CD4-positive, alpha-beta T cell (primary cell): ENCODE data around the gene HTR2C. TPM values are rescaled to one million over a fixed set of nuclear protein-coding genes. Genes with fewer than 3 reads are reported as not detected.

Experiments
- ATAC-seq: fragments of 200-7000 bp; cut with Tn5 transposase; one replicate; pipeline ENCODE4 v1.10.0; 2022; ENCODE audit warnings: mild to moderate bottlenecking; ENCODE audit not compliant: poor library complexity
- CTCF ChIA-PET: fragments of 350-600 bp; sonication (Branson Sonifier 250); formaldehyde crosslinking; loops from one replicate; lab custom pipeline; 2021; ENCODE audit warnings: antibody characterized with exemption, inconsistent platforms; lab: Charles Lee
- POLR2A ChIA-PET: fragments of 350-600 bp; sonication (Branson Sonifier 250); formaldehyde crosslinking; loops from one replicate; lab custom pipeline; 2021; ENCODE audit warnings: antibody characterized with exemption, inconsistent platforms; lab: Charles Lee
- DNase-seq, 14 experiments: peaks; one replicate each; pipeline ENCODE4 v3.0.0-alpha.2; 2013 to 2020; ENCODE audit warnings: mixed read lengths in 2 of 14
- H3K27ac ChIP-seq, 2 donors: one replicate each; pipeline versions ENCODE4 v1.5.1 to v1.7.0; 2013; ENCODE audit warnings: low read length in 2 of 2, low read depth in 1 of 2, mild to moderate bottlenecking in 1 of 2
- H3K27me3 ChIP-seq, 2 experiments: 1 replicate in 1 of 2; 2 replicates in 1 of 2; pipeline versions ENCODE4 v1.6.1 to v1.7.0; 2013; ENCODE audit warnings: low read length in 2 of 2, control low read depth in 1 of 2, mild to moderate bottlenecking in 1 of 2, moderate library complexity in 1 of 2; ENCODE audit not compliant: insufficient read depth in 2 of 2, control insufficient read depth in 1 of 2
- H3K36me3 ChIP-seq: one replicate; pipeline ENCODE4 v1.6.1; 2013; ENCODE audit warnings: low read length, control low read depth; ENCODE audit not compliant: insufficient read depth
- H3K4me1 ChIP-seq: one replicate; pipeline ENCODE4 v1.6.1; 2013; ENCODE audit warnings: low read length, control low read depth; ENCODE audit not compliant: insufficient read depth
- H3K4me3 ChIP-seq: one replicate; pipeline ENCODE4 v1.5.1; 2013; ENCODE audit warnings: mild to moderate bottlenecking, low read length, moderate library complexity
- H3K9me3 ChIP-seq, 2 experiments: 1 replicate in 1 of 2; 2 replicates in 1 of 2; pipeline versions ENCODE4 v1.6.1 to v1.7.0; 2013; ENCODE audit warnings: low read length in 2 of 2, mild to moderate bottlenecking in 2 of 2, control low read depth in 1 of 2, moderate library complexity in 1 of 2; ENCODE audit not compliant: control insufficient read depth in 1 of 2, insufficient read depth in 1 of 2
- H3K27ac Mint-ChIP-seq: one replicate; pipeline ENCODE4 v1.8.0; 2020; ENCODE audit warnings: mixed read lengths
- H3K27me3 Mint-ChIP-seq: one replicate; pipeline ENCODE4 v1.8.0; 2021; ENCODE audit warnings: mixed read lengths
- H3K36me3 Mint-ChIP-seq: one replicate; pipeline ENCODE4 v1.8.0; 2021; ENCODE audit warnings: low read depth, mixed read lengths
- H3K4me1 Mint-ChIP-seq: one replicate; pipeline ENCODE4 v1.8.0; 2021; ENCODE audit warnings: low read depth, mixed read lengths
- H3K4me3 Mint-ChIP-seq: one replicate; pipeline ENCODE4 v1.8.0; 2020; ENCODE audit warnings: mild to moderate bottlenecking, mixed read lengths
- H3K9me3 Mint-ChIP-seq: one replicate; pipeline ENCODE4 v1.8.0; 2020; ENCODE audit warnings: mixed read lengths
- intact Hi-C, 2 experiments: fragments of 100-400 bp; cut with DNase I in 1 of 2; cut with micrococcal nuclease in 1 of 2; formaldehyde crosslinking; loops; one replicate each; pipeline versions ENCODE4 v1.15.1 to v1.9.0; 2023 to 2025; cut with DNase I, micrococcal nuclease
- total RNA-seq, 174 experiments: library from RNA in 2 of 174; stranded (reverse) in 2 of 174; gene quantifications; one replicate each; pipeline ENCODE4 v1.2.3 and lab custom pipeline; 2021 to 2026
- TF ChIP-seq, protein P1 (sequence below): fragments of 200-600 bp; IDR thresholded peaks from one replicate; pipeline ENCODE4 v1.8.0; 2022; ENCODE audit warnings: antibody characterized with exemption, mild to moderate bottlenecking

HTR2C gene
- total RNA-seq, 2 experiments from 2014 or later = not detected

DNA sequence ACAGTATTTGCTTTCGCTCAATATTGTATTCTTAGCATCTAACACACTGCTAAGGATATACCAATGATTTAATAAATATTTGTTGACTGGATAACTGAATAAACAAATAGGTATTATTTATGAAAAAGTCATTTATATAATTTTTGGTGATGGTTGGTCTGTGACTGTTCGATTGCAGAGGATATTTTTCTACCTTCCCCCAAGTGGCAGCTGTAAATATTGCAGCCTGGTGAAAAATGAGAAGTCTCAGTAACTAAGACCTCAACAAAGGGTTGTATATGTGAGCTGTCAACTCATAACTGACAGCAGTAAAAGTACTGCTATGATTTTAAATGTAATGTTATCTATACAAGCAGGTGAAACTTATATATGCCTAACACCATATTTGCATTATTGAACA is 36.0 kb downstream of the HTR2C start:
- no peaks in the 10 kb centered on the region for H3K9me3 Mint-ChIP-seq
- H3K4me1 ChIP-seq = no peaks in the 10 kb centered on the region
- no peaks in the 10 kb centered on the region for H3K36me3 Mint-ChIP-seq
- intact Hi-C loops = no loop called here
- H3K9me3 ChIP-seq = no peaks in the 10 kb centered on the region
- DNase-seq = no peak
- no peak overlapping the region for H3K4me3 Mint-ChIP-seq
- no peaks in the 10 kb centered on the region for H3K27me3 Mint-ChIP-seq
- H3K4me3 ChIP-seq = no peak overlapping the region
- no peak for ATAC-seq
- H3K27me3 ChIP-seq = no peaks in the 10 kb centered on the region
- ChIA-PET CTCF (no interaction called here), POLR2A (no interaction called here)
- H3K27ac Mint-ChIP-seq = no peak overlapping the region
- no peaks in the 10 kb centered on the region for H3K36me3 ChIP-seq
- TF ChIP-seq, protein P1, sequence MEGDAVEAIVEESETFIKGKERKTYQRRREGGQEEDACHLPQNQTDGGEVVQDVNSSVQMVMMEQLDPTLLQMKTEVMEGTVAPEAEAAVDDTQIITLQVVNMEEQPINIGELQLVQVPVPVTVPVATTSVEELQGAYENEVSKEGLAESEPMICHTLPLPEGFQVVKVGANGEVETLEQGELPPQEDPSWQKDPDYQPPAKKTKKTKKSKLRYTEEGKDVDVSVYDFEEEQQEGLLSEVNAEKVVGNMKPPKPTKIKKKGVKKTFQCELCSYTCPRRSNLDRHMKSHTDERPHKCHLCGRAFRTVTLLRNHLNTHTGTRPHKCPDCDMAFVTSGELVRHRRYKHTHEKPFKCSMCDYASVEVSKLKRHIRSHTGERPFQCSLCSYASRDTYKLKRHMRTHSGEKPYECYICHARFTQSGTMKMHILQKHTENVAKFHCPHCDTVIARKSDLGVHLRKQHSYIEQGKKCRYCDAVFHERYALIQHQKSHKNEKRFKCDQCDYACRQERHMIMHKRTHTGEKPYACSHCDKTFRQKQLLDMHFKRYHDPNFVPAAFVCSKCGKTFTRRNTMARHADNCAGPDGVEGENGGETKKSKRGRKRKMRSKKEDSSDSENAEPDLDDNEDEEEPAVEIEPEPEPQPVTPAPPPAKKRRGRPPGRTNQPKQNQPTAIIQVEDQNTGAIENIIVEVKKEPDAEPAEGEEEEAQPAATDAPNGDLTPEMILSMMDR = no peak
- H3K27ac ChIP-seq = no peak overlapping the region
- no peaks in the 10 kb centered on the region for H3K4me1 Mint-ChIP-seq

DNA sequence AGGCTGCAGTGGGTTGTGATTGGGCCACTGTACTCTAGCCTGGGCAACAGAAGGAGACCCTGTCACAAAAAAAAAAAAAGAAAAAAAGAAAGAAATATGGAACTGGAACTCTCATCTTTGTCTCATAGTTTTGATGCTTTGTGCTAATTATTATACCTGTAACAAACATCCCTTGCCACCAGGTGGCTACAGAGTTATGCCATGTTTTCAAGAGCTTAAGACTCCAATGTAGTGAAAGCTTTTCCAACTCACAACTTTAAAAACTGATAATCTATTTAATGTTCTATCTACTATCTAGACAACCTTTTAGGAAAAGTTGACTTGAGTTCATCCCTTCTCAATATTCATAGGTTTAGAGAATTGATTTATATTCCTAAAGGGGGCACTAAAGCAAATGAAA is 42.4 kb downstream of the HTR2C start:
- intact Hi-C loops = no loop called here
- Histone ChIP-seq H3K27ac (no peak overlapping the region), H3K27me3 (no peaks in the 10 kb centered on the region), H3K4me3 (no peak overlapping the region), H3K9me3 (peaks cover 0 to 7% of the 10 kb centered on the region in 2 experiments), H3K4me1 (no peaks in the 10 kb centered on the region), H3K36me3 (no peaks in the 10 kb centered on the region)
- ChIA-PET CTCF (interaction anchor here (0.6 kb wide), 2 partner anchors 74 to 925 kb away, joined by 3 read pairs; no protein-coding TSS in a partner anchor), POLR2A (no interaction called here)
- Mint-ChIP-seq H3K27me3 (no peaks in the 10 kb centered on the region), H3K27ac (no peak overlapping the region), H3K4me3 (no peak overlapping the region), H3K9me3 (no peaks in the 10 kb centered on the region), H3K36me3 (no peaks in the 10 kb centered on the region), H3K4me1 (no peaks in the 10 kb centered on the region)
- ATAC-seq (no peak), DNase-seq (no peak)
- TF ChIP-seq, protein P1 = no peak

DNA sequence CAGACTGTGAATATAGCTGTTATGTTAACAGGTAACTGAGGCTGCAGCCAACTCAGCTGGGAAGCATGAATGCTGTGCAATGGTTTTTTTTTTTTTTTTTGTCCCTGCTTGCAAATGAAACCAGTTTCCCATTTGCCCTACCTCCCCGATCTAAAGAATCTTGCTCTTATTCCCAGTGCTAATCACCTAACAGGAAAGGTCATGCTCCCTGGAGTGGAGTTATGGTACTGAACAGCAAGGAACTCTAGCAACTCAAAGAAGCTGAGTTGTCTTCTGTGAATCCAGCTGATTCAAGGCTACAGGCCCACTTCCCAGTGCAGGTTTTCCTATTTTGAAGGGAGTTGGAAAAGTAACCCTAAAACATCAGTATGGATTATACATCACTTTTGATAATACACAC is 52.1 kb downstream of the HTR2C start:
- Histone ChIP-seq H3K4me1 (no peaks in the 10 kb centered on the region), H3K27me3 (no peaks in the 10 kb centered on the region), H3K36me3 (no peaks in the 10 kb centered on the region), H3K27ac (no peak overlapping the region), H3K4me3 (no peak overlapping the region), H3K9me3 (peaks cover 0 to 2% of the 10 kb centered on the region in 2 experiments)
- H3K4me1 Mint-ChIP-seq = no peaks in the 10 kb centered on the region
- no peak for ATAC-seq
- DNase-seq = no peak
- POLR2A ChIA-PET = no interaction called here
- H3K27me3 Mint-ChIP-seq = no peaks in the 10 kb centered on the region
- TF ChIP-seq, protein P1 = no peak
- H3K4me3 Mint-ChIP-seq = no peak overlapping the region
- no peaks in the 10 kb centered on the region for H3K36me3 Mint-ChIP-seq
- intact Hi-C loops = no loop called here
- CTCF ChIA-PET = interaction anchor here (0.7 kb wide), 1 partner anchor 188 kb away, joined by 3 read pairs; no protein-coding TSS in a partner anchor
- H3K9me3 Mint-ChIP-seq = no peaks in the 10 kb centered on the region
- H3K27ac Mint-ChIP-seq = no peak overlapping the region
